OCI-LY7 (cell line): ENCODE measurements around the gene MTHFD1L. TPM values are rescaled to one million over a fixed set of nuclear protein-coding genes. Genes with fewer than 3 reads are reported as not detected.

Experiments
- BruUV-seq: library from RNA; stranded (reverse); fragments of 400-500 nt; replicated peaks from 2 replicates; lab custom pipeline; 2021; lab: Mats Ljungman, UMichigan
- CTCF ChIA-PET: fragments of 300-600 bp; sonication (Branson Sonifier 250); formaldehyde crosslinking; loops from one replicate; lab custom pipeline; 2022; ENCODE audit warnings: antibody characterized with exemption; ENCODE audit not compliant: unreplicated experiment; lab: Charles Lee
- POLR2A ChIA-PET: fragments of 300-600 bp; sonication (Branson Sonifier 250); formaldehyde crosslinking; loops from one replicate; lab custom pipeline; 2022; ENCODE audit warnings: antibody characterized with exemption; lab: Charles Lee
- DNase-seq: peaks from one replicate; pipeline ENCODE4 v3.0.0-alpha.2; 2015; ENCODE audit warnings: low spot score
- H2AFZ ChIP-seq: fragments of 200-600 bp; sonication (generic), shearing (Covaris generic); 2 replicates; pipeline ENCODE4 v1.6.1; 2014; ENCODE audit warnings: mild to moderate bottlenecking, antibody characterized with exemption, low read length, moderate library complexity
- H3K27ac ChIP-seq: fragments of 200-600 bp; sonication (generic); 2 replicates; pipeline ENCODE4 v1.5.1; 2014; ENCODE audit warnings: mixed run types, low read depth, mild to moderate bottlenecking, moderate library complexity, low read length, inconsistent platforms; ENCODE audit not compliant: poor library complexity, severe bottlenecking
- H3K36me3 ChIP-seq: fragments of 200-600 bp; sonication (generic); 2 replicates; pipeline ENCODE4 v1.6.1; 2014; ENCODE audit warnings: mild to moderate bottlenecking, antibody characterized with exemption, low read length, moderate library complexity, mixed read lengths; ENCODE audit not compliant: insufficient read depth
- H3K4me1 ChIP-seq: fragments of 200-600 bp; sonication (generic); 2 replicates; pipeline ENCODE4 v1.5.1; 2014; ENCODE audit warnings: mild to moderate bottlenecking, low read length; ENCODE audit not compliant: insufficient read depth, poor library complexity, severe bottlenecking
- H3K4me2 ChIP-seq: fragments of 200-600 bp; sonication (generic); 2 replicates; pipeline ENCODE4 v1.6.1; 2014; ENCODE audit warnings: mild to moderate bottlenecking, low read length
- H3K4me3 ChIP-seq: fragments of 200-600 bp; sonication (generic); 2 replicates; pipeline ENCODE4 v1.5.1; 2014; ENCODE audit warnings: mild to moderate bottlenecking, low read depth, low read length; ENCODE audit not compliant: poor library complexity, severe bottlenecking
- H3K79me2 ChIP-seq: fragments of 200-600 bp; sonication (generic); 2 replicates; pipeline ENCODE4 v1.6.1; 2016; ENCODE audit warnings: low read depth, mild to moderate bottlenecking, low read length, moderate library complexity, mixed read lengths; ENCODE audit not compliant: insufficient read depth
- H3K9me2 ChIP-seq: fragments of 200-600 bp; sonication (generic); 2 replicates; pipeline ENCODE4 v1.6.1; 2016; ENCODE audit warnings: mild to moderate bottlenecking, low read length, mixed read lengths; ENCODE audit not compliant: insufficient read depth
- H3K9me3 ChIP-seq: fragments of 200-600 bp; sonication (generic); 2 replicates; pipeline ENCODE4 v1.6.1; 2014; ENCODE audit warnings: mild to moderate bottlenecking, mixed run types, low read length, mixed read lengths
- H4K20me1 ChIP-seq: fragments of 200-600 bp; sonication (generic); 2 replicates; pipeline ENCODE4 v1.6.1; 2014; ENCODE audit warnings: mild to moderate bottlenecking, antibody characterized with exemption, low read length, moderate library complexity, mixed read lengths; ENCODE audit not compliant: insufficient read depth
- CTCF ChIP-seq: fragments of 200-600 bp; sonication (generic); conservative IDR thresholded peaks from 2 replicates; pipeline ENCODE4 v1.5.1; 2014; ENCODE audit warnings: mild to moderate bottlenecking, antibody characterized with exemption, low read length, moderate library complexity, mixed read lengths
- EZH2phosphoT487 ChIP-seq: fragments of 200-600 bp; sonication (generic); IDR thresholded peaks from 2 replicates; pipeline ENCODE4 v1.6.1; 2018; ENCODE audit warnings: low read depth, borderline replicate concordance, mild to moderate bottlenecking, mixed run types, antibody characterized with exemption, low read length, moderate library complexity, mixed read lengths
- intact Hi-C: fragments of 100-400 bp; cut with micrococcal nuclease; formaldehyde crosslinking; loops from one replicate; pipeline ENCODE4 v1.10.0; 2022; ENCODE audit not compliant: unreplicated experiment
- total RNA-seq, 2 experiments: library from RNA; depleted of rRNA in 1 of 2; stranded (reverse); fragments of >200 nt in 1 of 2; shearing (Covaris generic) in 1 of 2; gene quantifications; 2 replicates each; pipeline ENCODE4 v1.2.3, GENCODE V29; 2014 to 2022

The MTHFD1L gene
- total RNA-seq, 2 experiments from 2014 or later = 68.4 to 144 TPM

GRCh38 chr6:150841189-150841588 is 24.3 kb upstream of the MTHFD1L start:
- no peak for DNase-seq
- Histone ChIP-seq H3K36me3 (no peaks in the 10 kb centered on the region), H3K9me3 (no peaks in the 10 kb centered on the region), H3K4me2 (no peak overlapping the region), H2AFZ (no peak overlapping the region), H3K9me2 (no peaks in the 10 kb centered on the region), H3K4me1 (no peaks in the 10 kb centered on the region), H3K4me3 (no peak overlapping the region), H3K79me2 (no peaks in the 10 kb centered on the region), H3K27ac (no peak overlapping the region), H4K20me1 (no peaks in the 10 kb centered on the region)
- POLR2A ChIA-PET = interaction anchor here (0.6 kb wide), 1 partner anchor 782 kb away, joined by 5 read pairs; no protein-coding TSS in a partner anchor
- intact Hi-C loops = loop anchor here (10.0 kb wide), 1 partner anchor 56 kb away; no protein-coding TSS in a partner anchor
- no TSS peak for BruUV-seq
- CTCF ChIA-PET = no interaction called here
- TF ChIP-seq EZH2phosphoT487 = no peak
- TF ChIP-seq CTCF = no peak

GRCh38 chr6:150841697-150842096 is 23.8 kb upstream of the MTHFD1L start:
- Histone ChIP-seq H3K4me1 (no peaks in the 10 kb centered on the region), H3K4me2 (no peak overlapping the region), H2AFZ (no peak overlapping the region), H3K36me3 (no peaks in the 10 kb centered on the region), H3K4me3 (no peak overlapping the region), H3K79me2 (no peaks in the 10 kb centered on the region), H3K9me2 (no peaks in the 10 kb centered on the region), H3K9me3 (no peaks in the 10 kb centered on the region), H3K27ac (no peak overlapping the region), H4K20me1 (no peaks in the 10 kb centered on the region)
- TF ChIP-seq EZH2phosphoT487 (no peak), CTCF (no peak)
- intact Hi-C loops = loop anchor here (10.0 kb wide), 1 partner anchor 57 kb away; no protein-coding TSS in a partner anchor
- POLR2A ChIA-PET = interaction anchor here (0.6 kb wide), 3 partner anchors 14 to 783 kb away, joined by 4 to 6 read pairs (median 5); no protein-coding TSS in a partner anchor
- BruUV-seq = TSS peak; percentile 61
- no peak for DNase-seq
- CTCF ChIA-PET = no interaction called here

- no peak overlapping the region for H3K27ac ChIP-seq
- no peaks in the 10 kb centered on the region for H4K20me1 ChIP-seq
- H3K9me2 ChIP-seq = no peaks in the 10 kb centered on the region
- no peaks in the 10 kb centered on the region for H3K4me1 ChIP-seq
- no peak overlapping the region for H3K4me3 ChIP-seq
- TF ChIP-seq EZH2phosphoT487 (no peak), CTCF (no peak)
- no peaks in the 10 kb centered on the region for H3K36me3 ChIP-seq
- no peak for DNase-seq
- H2AFZ ChIP-seq = no peak overlapping the region
- intact Hi-C loops = loop anchor here (10.0 kb wide), 1 partner anchor 60 kb away; no protein-coding TSS in a partner anchor
- no peaks in the 10 kb centered on the region for H3K79me2 ChIP-seq
- no peaks in the 10 kb centered on the region for H3K9me3 ChIP-seq
- CTCF ChIA-PET = no interaction called here
- BruUV-seq = no TSS peak
- POLR2A ChIA-PET = no interaction called here
- no peak overlapping the region for H3K4me2 ChIP-seq
Observed at GRCh38 chr6:150844371-150844770, 21.1 kb upstream of the MTHFD1L start.
